Spleen (tissue), 7 donors: ENCODE results near the gene LTB4R2.

Experiments used
- CTCF ChIP-seq, 11 experiments: fragments of 200-600 bp in 7 of 11; fragments of 450-650 bp in 4 of 11; sonication (generic) in 4 of 11; IDR thresholded peaks in 8 of 11; conservative IDR thresholded peaks in 3 of 11; 1 replicate in 7 of 11; 2 replicates in 4 of 11; pipeline versions ENCODE4 v1.4.0 to v1.8.0; 2016 to 2021; ENCODE audit warnings: antibody characterized with exemption in 11 of 11, inconsistent platforms in 4 of 11, mild to moderate bottlenecking in 1 of 11
- POLR2AphosphoS5 ChIP-seq, 3 donors: sonication (generic); formaldehyde crosslinking; IDR thresholded peaks; one replicate each; pipeline ENCODE4 v1.5.1; 2017; ENCODE audit warnings: antibody characterized with exemption in 3 of 3
- donor health status: DM: no; HTN: no; CAD: no; lungs with moderate emphysema.
- donor health status: DM: no; HTN: no; CAD: no.
- donor health status: DM: no; HTN: no; CAD: no.

GRCh38 chr14:24304019-24304387 lies 5.9 kb upstream of the LTB4R2 start:
- peak in 1 of 3 donors; percentile 35 for TF ChIP-seq POLR2AphosphoS5 (IDR thresholded peaks at IDR 0.05)
- no peak for TF ChIP-seq CTCF (IDR thresholded peaks at IDR 0.05 in 8 of 11, conservative IDR thresholded peaks at IDR 0.05 in 3 of 11)
